Measurements from ENCODE around the gene CRYL1.

CRYL1 gene

DNA sequence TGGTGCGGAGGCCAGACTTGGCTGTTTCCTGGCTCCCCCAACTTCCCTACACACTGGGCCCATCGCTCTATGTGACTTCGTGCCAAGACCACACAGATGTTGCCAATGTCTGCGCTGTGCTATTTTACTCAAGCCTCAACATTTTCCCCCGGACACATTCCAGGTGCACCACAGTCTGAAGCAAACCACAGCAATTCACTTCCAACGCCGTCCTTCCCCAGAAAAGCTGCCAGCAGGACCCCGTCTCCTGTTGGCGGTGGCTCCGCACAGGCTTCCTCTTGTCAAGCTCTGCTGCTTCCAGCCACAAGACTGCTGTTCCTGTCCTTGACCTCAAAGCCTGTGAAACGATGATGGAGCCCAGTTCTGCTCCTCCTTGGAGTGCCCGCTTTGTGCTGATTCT, 100.7 kb downstream of the CRYL1 start:
- peak; percentile 65 to 72 for DNase-seq (ENCODE audit: low read depth in 2 of 2)

DNA sequence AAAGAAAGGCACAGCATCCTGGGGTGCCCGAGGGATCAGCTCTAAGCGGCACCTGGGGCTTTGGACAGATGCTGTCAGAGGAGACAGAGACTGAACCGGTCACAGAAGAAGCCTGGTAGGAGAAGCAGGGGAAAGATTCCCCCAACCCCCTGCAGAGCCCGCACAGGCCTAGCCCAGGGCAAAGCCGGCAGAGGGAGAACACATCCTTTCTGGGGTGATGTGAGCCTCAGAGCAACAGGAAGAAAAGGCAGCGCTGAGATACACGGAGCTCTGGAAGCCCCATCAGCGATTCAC, 101.2 kb downstream of the CRYL1 start:
- no peak for DNase-seq (ENCODE audit: low read depth in 2 of 2)

DNA sequence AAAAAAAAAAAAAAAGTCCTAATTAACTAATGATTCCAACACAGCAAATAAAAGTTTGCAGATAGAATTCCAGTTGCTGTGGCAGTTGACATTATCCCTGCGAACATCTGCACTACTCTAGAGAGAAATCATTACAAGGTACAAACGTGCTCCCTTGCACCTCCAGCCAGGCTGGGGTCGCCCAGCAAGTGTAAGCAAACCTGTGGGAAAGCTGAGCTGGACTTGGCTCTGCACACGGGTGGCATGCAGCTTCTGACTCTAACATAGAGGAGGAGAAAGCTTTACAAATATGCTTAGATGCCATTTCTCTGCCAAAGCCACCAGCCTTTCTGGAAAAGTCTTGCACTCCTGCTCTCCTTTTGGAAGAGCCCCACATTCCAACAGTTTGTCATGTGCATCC, 103.3 kb downstream of the CRYL1 start:
- DNase-seq (ENCODE audit: low read depth in 2 of 2), result no peak

DNA sequence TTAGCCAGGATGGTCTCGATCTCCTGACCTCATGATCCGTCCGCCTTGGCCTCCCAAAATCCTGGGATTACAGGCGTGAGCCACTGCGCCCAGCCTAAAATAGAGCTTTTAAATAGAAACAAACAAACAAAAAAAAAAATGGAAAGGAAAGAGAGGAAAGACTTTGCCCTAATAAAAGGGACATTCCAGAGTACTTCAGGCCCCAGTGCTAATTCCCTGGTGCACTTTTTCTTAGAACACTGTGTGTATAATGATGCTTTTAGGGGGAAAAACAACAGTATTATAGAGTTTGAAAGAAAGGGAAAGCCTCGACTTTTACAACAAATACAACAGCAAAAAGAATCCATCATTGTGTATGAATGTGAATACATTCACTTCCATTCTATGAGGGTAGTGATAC, 104.7 kb downstream of the CRYL1 start:
- DNase-seq (ENCODE audit: low read depth in 2 of 2), result no peak

DNA sequence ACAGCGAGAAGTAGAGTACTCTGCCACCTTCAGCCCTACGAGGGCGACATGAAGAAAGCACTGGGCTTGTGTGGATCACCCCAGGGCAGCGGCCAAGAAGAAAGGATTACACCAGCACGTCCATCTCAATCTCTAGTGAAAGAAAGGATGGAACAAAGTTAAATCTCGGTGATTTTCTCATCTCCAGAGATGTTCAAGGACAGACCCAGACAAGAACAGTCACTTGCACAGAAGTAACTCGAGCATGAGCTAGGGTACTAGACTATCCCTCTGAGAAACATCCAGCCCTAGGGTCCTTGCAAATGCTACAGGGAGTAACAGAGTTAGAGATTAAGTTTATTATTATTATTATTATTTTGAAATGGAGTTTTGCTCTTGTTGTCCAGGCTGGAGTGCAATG, 106.7 kb downstream of the CRYL1 start:
- DNase-seq (ENCODE audit: low read depth in 2 of 2), result no peak

DNA sequence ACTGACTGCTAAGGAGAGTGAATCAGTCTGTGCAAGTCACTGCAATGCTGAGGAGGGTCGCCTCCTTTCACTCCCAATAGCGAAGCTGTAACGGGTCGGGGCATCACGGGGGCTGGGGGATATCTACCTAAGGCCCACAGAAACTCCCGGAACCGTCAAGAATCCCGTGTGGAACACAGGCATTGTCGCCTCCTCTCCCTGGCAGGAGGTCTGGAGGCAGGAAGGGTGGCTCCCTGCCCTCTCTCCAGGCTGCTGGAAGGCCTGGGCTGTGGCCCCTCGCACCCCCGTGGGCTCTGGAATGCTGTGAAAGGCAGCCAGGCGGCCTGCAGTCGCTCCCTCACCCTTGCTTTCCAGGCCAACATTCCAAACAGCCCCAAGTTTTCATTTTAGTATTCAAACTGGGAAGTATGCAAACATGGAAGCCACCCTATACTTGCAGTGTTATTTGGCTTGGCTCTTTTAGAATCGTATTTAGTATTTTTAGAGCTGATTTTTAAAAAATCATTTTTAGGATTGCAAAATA, 109.4 kb downstream of the CRYL1 start:
- DNase-seq (ENCODE audit: low read depth in 2 of 2), result no peak

DNA sequence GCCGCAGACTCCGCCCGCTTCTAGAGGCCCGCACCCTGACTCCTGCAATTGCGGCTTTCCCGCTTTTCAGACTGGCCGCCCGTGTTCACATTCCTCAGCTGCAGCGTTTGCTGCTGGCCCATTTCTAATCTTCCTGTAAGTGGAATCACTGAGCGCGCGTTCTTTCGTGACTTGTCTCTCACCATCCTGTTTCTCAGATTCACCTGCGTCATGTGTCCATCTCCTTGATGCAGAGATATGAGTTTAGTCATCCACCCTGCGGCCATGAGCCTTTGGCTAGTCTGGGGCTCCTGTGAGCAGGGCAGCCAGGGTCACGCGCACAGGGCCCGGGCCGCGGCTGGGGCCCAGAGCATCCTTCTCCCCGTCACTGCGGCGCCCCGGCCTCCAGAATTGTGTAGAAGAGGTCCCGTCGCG, 110.0 kb downstream of the CRYL1 start:
- no peak for DNase-seq (ENCODE audit: low read depth in 2 of 2)

DNA sequence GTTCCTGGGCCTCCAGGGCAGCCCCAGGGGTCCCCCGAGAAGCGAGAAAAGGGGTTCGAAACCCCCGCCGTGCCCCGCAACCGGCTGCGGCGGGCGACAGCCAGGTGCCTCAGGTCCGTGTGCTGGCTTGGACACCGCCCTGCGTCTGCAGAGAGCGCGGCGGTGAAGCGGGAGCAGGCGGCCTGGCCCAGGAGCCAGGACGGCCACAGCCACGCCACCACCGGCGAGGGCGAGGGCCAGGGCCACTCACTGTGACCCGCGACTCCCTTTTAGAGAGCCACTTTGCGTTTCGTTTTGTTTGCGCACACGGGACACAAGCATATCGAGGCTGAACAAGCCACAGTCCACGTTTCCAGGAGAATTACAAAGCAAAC, 110.4 kb downstream of the CRYL1 start:
- no peak for DNase-seq (ENCODE audit: low read depth in 2 of 2)

DNA sequence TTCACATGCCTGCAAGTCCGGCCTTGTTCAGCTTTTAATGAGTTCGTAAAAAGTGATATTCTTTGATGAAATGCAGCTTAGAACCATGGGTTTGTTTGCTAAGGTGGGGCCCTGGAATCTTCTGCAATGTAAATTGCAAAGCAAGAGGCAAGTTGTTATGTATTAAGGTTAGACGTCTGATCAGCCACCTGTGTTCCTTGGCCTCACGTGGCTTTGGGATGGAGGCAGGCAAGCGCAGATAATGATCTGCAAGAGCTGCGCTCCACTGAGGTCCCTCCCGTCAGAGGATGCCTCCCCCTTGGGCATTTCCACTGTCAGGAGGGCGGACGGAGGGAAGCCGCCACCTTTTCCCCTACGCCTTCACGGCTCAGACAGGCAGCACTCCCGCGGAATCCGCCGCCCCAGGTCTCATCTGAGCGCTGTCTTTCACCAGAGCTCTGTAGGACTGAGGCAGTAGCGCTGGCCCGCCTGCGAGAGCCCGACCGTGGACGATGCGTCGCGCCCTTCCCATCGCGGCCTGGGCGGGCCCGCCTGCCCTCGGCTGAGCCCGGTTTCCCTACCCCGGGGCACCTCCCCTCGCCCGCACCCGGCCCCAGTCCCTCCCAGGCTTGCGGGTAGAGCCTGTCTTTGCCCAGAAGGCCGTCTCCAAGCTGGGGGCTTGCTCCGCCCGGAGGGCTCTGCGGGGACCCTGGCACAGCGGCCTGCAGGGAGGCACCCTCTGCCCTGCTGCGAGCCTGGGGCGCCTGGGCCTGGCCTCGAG, 110.9 kb downstream of the CRYL1 start:
- DNase-seq (ENCODE audit: low read depth in 2 of 2), result no peak

DNA sequence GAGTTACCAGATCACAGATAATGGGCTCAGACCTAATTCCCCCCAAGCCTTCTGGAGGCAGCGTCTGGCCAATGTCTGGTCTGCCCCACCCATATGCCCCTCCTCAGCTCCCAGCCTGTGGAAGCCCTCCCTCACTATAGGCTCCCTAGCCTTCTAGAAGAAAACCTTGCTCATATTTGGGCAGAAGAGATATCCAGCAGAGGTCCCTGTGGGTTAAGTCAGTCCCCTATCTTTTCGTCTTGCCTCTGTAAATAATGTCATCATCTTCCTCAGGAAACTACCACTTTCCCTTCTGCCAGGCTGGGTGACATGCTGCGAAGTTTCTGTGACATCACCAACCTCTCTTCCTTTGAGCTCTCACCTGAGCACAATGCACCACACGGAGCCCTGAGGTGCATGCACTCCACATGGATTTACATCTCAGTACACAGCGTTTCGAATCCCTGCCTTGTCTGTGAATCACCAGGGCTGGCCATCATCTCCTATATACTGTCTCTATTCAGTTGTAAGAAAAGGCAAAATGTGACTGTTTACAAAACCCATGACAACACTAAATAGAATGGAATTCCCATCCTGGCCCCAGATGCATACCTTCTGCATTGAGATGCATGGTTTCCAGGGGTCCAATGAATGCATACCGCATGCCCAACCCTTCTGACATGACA, 112.8 kb downstream of the CRYL1 start:
- no peak for DNase-seq (ENCODE audit: low read depth in 2 of 2)

DNA sequence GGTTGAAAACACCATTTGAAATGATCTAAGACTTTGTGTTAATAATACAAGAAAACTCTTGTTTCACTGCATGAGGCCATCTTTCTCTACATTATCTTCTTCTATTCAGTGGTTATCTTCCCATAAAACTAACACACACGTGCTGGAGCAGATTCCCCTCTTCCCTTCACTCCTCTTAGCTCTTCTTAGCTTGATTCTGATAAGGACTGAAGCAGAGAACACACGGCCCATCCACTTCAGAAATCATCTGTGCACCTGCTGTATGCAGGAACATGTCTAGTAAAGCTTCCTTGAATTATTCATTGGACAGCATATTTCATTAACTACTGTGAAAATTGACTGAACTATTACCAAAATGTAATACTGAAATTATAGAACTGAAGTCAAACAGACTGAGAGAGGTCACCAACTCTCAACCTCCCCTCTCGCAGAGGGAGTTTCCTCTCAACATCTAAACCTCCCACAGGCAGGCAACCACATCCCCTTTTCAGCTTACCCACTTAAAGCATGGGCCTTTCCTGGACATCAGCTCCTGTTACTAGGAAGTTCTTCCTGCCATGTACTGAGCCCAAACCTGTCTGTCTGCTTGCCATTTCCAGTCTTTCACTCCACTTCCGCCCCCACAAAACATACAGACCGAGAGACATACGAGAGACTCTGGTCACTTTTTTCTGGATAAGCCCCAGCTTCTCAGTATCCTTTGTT, 113.9 kb downstream of the CRYL1 start:
- DNase-seq (ENCODE audit: low read depth in 2 of 2), result no peak

DNA sequence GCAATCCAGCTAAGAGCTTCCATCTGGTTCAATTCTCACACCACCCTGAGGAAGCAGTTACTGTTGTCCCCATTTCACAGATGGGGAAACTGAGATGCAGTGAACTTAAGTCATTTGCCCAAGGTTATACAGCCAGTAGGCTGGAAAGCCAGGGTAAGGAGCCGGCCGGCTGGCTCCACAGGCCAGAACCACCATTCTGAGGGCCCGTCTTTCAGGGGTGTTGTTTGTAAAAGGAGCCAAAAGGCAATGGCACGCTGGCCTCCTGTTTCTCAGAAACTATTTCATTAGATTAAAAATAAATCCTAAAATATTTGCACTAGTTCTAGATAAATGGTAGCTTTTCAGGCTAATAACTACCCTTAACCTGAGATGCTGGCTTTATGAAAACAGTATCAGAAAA, 114.9 kb downstream of the CRYL1 start:
- DNase-seq (ENCODE audit: low read depth in 2 of 2), result no peak

DNA sequence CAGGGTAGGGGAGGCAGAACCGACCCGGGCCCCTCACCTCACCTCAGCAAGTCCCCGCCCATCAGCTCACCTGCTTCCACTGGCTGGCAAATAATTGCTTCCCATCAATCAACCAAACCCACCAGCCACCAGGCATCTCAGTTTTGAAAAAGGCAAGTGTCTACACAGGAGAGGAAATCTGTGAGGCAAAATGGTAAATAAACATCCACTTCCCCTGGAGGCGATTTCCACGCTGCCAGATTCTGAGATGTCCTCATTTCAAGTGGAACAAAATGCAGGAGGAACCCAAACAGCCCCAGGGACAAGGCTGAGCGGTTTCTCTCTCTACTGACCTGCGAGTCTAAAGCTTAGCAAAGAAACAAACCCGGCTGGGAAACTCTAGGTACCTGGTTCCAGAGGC, 117.5 kb downstream of the CRYL1 start:
- DNase-seq (ENCODE audit: low read depth in 2 of 2), result no peak

DNA sequence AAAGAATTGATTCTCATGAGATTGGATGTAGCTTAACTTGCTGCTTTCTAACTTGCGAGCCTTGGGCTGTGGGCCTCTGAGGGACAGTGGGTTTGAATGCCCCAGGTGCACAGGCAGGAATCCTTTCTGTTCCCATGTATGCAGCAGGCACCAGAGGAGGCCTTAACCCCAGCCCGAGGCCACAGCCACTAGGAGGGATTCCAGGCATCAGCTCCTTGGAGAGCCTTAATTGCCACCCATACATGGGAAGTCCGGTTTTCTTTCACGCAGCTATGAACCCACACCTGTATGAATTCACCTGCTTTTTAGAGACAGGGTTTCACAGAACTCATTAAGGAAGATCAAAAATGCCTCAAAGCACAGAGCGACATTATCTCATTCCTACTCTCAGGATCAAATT, 117.9 kb downstream of the CRYL1 start:
- no peak for DNase-seq (ENCODE audit: low read depth in 2 of 2)

DNA sequence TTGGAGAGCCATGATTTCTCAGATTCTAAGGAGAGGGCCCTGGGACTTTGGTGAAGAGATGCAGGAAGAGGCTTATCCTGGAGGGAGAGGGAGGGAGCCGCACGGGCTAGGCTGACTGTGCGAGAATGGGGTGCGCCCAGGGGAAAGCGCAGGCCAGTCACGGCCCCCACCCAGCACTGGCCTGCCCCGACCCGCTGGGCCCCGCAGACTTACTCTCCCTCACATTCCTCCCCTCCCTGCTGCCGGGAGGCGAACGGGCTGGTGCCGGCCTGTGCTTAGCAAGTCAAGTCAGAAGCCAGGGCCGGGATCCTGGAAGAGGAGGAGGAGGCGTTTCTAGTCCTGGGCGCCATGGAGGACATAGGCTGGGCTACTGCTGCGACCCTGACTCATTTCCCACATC, 120.0 kb downstream of the CRYL1 start:
- DNase-seq (ENCODE audit: low read depth in 2 of 2), result no peak

DNA sequence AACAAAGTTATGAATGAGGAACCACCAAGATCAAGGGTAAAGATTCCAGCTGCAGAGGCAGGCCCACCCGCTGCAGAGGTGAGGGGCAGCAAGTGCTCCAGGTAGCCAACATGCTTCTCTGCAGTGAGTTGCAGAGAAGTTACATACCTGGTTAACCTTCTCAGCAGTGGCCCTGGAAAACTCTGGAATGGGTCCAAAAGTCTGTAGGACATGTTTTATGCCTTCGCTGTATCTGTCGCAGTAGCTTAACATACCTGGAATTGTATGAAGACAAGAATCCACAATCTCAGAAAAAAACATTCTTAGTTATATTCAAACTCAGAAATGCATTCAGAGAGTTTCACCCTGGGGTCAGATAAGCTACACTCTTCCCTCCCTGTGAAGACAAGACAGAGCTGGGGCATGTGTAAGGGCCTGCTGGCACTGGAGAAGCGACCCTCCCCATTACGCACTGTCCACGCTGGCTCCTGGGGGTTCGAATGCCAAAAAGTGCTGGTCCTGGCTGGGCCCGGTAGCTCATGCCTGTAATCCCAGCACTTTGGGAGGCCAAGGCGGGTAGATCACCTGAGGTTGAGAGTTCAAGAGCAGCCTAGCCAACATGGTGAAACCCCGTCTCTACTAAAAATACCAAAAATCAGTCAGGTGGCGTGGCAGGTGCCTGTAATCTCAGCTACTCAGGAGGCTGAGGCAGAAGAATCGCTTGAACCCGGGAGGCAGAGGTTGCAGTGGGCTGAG, 121.0 kb downstream of the CRYL1 start:
- DNase-seq (ENCODE audit: low read depth in 2 of 2), result no peak

DNA sequence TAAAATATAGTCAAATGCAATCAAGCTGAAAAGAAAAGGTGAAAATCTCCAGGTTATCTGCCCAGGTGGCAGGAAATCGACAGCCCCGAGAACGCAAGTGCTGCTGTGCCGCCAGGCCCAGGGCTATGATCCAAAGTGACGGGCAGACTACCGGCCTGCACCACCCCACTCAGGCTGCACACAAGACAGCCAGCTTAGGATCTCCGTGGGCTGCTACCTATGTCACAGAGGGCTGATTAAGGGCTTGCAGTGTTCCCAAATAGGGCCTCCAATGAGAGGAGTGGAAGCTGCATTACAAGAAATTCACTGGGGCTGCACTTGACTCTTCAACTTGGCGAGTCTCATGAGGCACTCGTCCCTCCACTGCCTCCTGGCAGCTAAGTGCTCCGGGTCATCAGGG, 121.8 kb downstream of the CRYL1 start:
- no peak for DNase-seq (ENCODE audit: low read depth in 2 of 2)

DNA sequence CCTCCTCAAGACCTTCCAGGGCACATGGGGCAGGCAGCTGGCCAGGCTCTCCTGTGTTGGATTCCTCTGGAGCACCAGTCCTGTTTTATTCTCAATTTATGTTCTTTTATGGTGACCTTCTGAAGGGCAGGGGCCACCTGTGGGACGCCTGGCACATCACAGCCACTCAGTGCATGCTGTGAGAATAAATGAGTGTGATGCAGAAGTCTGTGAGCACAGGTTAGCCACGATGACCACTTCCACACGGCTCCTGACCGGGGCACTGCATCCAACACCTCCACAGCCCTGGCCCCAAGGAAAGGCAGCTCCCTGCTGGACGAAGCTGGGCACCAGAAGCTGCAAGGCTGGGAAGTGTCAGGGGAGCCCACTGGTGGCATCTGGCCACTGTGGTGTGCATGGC, 122.8 kb downstream of the CRYL1 start:
- no peak for DNase-seq (ENCODE audit: low read depth in 2 of 2)

DNA sequence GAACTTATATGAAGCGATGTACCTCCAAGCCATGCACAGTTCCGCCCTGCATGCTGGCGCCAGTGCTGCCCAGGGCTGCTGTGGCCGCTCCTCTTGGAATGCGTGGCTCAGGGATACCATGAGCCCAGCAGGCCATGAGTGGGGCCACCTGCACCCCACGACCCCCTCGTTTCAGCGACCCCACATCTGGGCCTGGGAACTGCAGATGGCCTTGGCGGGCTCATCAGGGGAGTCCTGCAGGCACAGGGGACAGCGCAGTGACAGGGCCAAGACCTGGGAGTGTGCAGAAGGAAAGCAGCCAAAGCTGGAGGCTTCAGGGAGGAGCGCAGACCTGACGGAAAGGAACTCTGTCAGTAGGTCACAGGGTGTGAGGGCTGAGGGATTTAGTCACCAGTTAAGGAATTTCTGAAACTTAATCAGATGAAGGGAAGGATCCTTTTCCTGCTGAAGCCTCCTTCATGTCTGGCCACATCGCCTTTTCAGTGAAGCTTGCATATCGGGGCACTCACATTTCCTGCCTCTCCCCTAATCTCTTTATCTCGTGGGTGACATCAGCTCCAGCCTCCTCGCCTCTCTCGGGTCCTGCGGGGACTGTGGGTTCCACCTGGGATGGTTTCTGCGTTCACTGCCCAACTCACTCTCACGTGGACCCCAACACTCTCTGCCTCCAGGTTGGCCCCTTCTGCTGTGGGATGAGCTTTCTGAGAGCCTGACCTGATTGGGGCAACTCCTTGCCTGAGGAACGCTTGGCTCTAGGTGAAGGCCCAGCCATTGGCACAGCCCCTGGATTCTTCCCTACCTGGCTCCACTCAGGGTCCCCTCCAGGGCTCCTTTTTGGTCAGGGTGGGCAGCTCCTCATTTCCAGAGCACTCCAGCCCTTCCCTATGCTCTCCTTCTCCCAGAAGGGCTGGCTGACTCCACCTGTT, 123.5 kb downstream of the CRYL1 start:
- DNase-seq (ENCODE audit: low read depth in 2 of 2), result no peak

DNA sequence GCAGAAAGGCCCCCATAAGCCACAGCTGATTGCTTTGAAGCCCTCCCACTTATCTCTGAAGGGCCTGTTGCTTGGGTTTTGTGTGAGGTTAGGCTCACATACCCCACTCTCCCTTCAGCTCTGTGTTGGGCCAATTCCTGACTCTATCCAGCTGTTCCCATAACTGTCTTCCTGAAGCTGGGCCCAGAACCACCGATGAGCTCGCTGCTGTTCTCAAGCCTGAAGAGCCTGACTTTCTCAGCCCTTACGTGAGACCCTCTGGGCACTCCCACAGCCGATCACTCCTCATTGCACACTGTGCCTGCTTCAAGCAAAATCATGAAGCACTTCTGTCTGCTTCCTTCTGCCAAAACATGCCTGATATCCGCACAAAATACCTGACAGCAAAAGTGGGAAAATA, 124.1 kb downstream of the CRYL1 start:
- DNase-seq (ENCODE audit: low read depth in 2 of 2), result no peak

DNA sequence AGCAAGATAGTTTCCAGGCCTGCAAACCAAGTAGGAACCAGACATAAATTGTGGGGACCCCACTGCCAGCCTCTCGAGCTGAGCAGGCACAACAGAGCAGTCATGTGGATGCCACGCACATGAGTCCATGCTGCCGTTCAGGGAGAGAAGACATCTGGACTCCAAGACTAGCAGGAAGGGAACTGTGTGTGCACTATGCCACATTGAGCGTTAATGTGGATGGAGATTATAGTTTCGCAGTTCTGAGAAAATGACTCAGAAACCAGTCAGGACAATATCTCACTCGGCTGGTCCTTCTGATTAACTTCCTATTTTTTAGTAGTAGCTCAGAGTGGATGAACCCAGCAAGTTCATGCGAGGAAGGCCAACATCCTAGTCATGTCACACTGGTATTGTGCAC, 124.9 kb downstream of the CRYL1 start:
- DNase-seq (ENCODE audit: low read depth in 2 of 2), result peak; percentile 41 to 47

Data from fibroblast of skin of left quadriceps (primary cell).